Measurements from ENCODE around the gene DNM3. TPM values are rescaled to one million over a fixed set of nuclear protein-coding genes. Genes with fewer than 3 reads are reported as not detected.

Gene DNM3
- total and polyA plus RNA-seq, 2 experiments from 2014 or later, result 5.2 to 12.2 TPM

DNA sequence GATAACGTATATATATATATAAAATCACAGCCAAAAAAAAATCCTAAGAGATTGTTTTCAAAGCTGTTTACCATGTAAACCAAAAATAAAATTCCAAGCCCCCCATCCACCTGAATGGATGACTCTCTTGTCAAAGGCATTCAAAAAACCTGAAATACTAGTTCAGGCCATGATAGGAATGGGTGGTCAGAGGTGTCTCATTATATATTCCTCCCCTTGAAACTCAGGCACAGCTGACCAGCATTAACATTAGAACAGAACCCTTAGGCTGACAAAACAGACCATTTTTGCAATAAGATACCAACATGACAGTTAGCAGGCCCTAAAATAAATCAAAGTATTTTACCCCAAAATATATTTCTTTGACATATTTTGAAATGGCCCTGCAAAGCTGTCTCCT is 122.5 kb downstream of the DNM3 start:
- H2AFZ ChIP-seq, result no peak overlapping the region
- H3K79me2 ChIP-seq (replicated peaks; ENCODE audit: insufficient read depth), result no peaks in the 10 kb centered on the region
- peaks cover 8% of the 10 kb centered on the region; the same call in 2 of the 3 replicates for H3K9me3 Mint-ChIP-seq
- H3K27me3 Mint-ChIP-seq (ENCODE audit: insufficient read depth, low read depth, poor library complexity), result peaks cover 1% of the 10 kb centered on the region
- H3K4me1 ChIP-seq (ENCODE audit: insufficient read depth), result peaks cover 27% of the 10 kb centered on the region
- no peaks in the 10 kb centered on the region for H4K20me1 ChIP-seq (replicated peaks; ENCODE audit: insufficient read depth)
- no peaks in the 10 kb centered on the region for H3K27me3 ChIP-seq (ENCODE audit: insufficient read depth)
- ATAC-seq (no peak), DNase-seq (ENCODE audit: low spot score) (no peak)
- no peak overlapping the region for H3K4me2 ChIP-seq
- no peak overlapping the region for H3K4me3 Mint-ChIP-seq
- peaks cover 13% of the 10 kb centered on the region; the same call in 2 of the 3 replicates for H3K36me3 Mint-ChIP-seq (ENCODE audit: low read depth)
- no peak overlapping the region for H3K4me3 ChIP-seq
- no peaks in the 10 kb centered on the region for H3F3A ChIP-seq (replicated peaks; ENCODE audit: low read depth)
- TF ChIP-seq ZNF331 (CRISPR knock-in tag; IDR thresholded peaks at IDR 0.05; ENCODE audit: low read depth), result no peak
- TF ChIP-seq STAT1 (IDR thresholded peaks at IDR 0.05; ENCODE audit: unreplicated experiment), result no peak
- TF ChIP-seq NANOG (IDR thresholded peaks at IDR 0.05; ENCODE audit: borderline replicate concordance), result no peak
- TF ChIP-seq POLR2AphosphoS5 (IDR thresholded peaks at IDR 0.05; ENCODE audit: low read depth), result no peak
- no peak for TF ChIP-seq REST (IDR thresholded peaks at IDR 0.05; ENCODE audit: unreplicated experiment)
- TF ChIP-seq ETS1 (IDR thresholded peaks at IDR 0.05), result no peak
- TF ChIP-seq CREB1 (CRISPR knock-in tag; IDR thresholded peaks at IDR 0.05; ENCODE audit: low read depth), result no peak
- TF ChIP-seq EZH2phosphoT487 (IDR thresholded peaks at IDR 0.05; ENCODE audit: unreplicated experiment), result no peak
- TF ChIP-seq CTCF (conservative IDR thresholded peaks at IDR 0.05; ENCODE audit: low read depth in 2 of 2), result no peak
- TF ChIP-seq, protein P1, sequence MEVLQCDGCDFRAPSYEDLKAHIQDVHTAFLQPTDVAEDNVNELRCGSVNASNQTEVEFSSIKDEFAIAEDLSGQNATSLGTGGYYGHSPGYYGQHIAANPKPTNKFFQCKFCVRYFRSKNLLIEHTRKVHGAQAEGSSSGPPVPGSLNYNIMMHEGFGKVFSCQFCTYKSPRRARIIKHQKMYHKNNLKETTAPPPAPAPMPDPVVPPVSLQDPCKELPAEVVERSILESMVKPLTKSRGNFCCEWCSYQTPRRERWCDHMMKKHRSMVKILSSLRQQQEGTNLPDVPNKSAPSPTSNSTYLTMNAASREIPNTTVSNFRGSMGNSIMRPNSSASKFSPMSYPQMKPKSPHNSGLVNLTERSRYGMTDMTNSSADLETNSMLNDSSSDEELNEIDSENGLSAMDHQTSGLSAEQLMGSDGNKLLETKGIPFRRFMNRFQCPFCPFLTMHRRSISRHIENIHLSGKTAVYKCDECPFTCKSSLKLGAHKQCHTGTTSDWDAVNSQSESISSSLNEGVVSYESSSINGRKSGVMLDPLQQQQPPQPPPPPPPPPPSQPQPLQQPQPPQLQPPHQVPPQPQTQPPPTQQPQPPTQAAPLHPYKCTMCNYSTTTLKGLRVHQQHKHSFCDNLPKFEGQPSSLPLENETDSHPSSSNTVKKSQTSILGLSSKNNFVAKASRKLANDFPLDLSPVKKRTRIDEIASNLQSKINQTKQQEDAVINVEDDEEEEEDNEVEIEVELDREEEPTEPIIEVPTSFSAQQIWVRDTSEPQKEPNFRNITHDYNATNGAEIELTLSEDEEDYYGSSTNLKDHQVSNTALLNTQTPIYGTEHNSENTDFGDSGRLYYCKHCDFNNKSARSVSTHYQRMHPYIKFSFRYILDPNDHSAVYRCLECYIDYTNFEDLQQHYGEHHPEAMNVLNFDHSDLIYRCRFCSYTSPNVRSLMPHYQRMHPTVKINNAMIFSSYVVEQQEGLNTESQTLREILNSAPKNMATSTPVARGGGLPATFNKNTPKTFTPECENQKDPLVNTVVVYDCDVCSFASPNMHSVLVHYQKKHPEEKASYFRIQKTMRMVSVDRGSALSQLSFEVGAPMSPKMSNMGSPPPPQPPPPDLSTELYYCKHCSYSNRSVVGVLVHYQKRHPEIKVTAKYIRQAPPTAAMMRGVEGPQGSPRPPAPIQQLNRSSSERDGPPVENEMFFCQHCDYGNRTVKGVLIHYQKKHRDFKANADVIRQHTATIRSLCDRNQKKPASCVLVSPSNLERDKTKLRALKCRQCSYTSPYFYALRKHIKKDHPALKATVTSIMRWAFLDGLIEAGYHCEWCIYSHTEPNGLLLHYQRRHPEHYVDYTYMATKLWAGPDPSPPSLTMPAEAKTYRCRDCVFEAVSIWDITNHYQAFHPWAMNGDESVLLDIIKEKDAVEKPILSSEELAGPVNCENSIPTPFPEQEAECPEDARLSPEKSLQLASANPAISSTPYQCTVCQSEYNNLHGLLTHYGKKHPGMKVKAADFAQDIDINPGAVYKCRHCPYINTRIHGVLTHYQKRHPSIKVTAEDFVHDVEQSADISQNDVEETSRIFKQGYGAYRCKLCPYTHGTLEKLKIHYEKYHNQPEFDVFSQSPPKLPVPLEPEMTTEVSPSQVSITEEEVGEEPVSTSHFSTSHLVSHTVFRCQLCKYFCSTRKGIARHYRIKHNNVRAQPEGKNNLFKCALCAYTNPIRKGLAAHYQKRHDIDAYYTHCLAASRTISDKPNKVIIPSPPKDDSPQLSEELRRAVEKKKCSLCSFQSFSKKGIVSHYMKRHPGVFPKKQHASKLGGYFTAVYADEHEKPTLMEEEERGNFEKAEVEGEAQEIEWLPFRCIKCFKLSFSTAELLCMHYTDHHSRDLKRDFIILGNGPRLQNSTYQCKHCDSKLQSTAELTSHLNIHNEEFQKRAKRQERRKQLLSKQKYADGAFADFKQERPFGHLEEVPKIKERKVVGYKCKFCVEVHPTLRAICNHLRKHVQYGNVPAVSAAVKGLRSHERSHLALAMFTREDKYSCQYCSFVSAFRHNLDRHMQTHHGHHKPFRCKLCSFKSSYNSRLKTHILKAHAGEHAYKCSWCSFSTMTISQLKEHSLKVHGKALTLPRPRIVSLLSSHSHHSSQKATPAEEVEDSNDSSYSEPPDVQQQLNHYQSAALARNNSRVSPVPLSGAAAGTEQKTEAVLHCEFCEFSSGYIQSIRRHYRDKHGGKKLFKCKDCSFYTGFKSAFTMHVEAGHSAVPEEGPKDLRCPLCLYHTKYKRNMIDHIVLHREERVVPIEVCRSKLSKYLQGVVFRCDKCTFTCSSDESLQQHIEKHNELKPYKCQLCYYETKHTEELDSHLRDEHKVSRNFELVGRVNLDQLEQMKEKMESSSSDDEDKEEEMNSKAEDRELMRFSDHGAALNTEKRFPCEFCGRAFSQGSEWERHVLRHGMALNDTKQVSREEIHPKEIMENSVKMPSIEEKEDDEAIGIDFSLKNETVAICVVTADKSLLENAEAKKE (CRISPR knock-in tag; IDR thresholded peaks at IDR 0.05), result no peak
- no peak for TF ChIP-seq ZNF114 (CRISPR knock-in tag; IDR thresholded peaks at IDR 0.05)
- peaks cover 15% of the 10 kb centered on the region; the same call in 1 of the 2 replicates for H3K9me2 ChIP-seq (ENCODE audit: insufficient read depth)
- H3K4me1 Mint-ChIP-seq, result peaks cover 27% of the 10 kb centered on the region
- peaks cover 5% of the 10 kb centered on the region; the same call in 1 of the 2 replicates for H3K36me3 ChIP-seq (ENCODE audit: insufficient read depth)
- H3K27ac ChIP-seq (ENCODE audit: low read depth), result peak overlapping the region; percentile 12; the same call in 1 of the 2 replicates
- no peak overlapping the region for H3K27ac Mint-ChIP-seq
